Measurements from ENCODE around the gene JAKMIP1.

DNA sequence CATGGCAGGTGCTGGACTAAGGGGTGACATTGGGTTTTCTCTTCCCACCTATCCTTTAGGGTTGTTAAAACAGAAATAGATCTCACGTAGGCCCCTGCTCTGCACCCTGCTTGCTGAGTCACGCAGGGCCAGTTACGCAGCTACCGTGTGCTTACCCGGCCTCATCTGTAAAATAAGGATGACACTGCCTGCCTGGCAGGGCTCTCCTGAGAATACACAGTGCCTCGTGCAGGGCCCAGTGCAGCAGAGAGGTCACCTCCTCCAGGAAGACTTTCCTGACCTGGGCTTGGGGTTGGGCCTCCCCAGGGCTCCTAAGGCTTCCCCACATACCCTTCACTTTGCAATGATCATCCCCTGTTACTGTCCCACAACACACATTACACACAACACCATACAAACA lies 33.6 kb upstream of the JAKMIP1 start:
- TF ChIP-seq, protein P1, sequence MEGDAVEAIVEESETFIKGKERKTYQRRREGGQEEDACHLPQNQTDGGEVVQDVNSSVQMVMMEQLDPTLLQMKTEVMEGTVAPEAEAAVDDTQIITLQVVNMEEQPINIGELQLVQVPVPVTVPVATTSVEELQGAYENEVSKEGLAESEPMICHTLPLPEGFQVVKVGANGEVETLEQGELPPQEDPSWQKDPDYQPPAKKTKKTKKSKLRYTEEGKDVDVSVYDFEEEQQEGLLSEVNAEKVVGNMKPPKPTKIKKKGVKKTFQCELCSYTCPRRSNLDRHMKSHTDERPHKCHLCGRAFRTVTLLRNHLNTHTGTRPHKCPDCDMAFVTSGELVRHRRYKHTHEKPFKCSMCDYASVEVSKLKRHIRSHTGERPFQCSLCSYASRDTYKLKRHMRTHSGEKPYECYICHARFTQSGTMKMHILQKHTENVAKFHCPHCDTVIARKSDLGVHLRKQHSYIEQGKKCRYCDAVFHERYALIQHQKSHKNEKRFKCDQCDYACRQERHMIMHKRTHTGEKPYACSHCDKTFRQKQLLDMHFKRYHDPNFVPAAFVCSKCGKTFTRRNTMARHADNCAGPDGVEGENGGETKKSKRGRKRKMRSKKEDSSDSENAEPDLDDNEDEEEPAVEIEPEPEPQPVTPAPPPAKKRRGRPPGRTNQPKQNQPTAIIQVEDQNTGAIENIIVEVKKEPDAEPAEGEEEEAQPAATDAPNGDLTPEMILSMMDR (IDR thresholded peaks at IDR 0.05; ENCODE audit: poor library complexity, severe bottlenecking) = no peak
- TF ChIP-seq EP300 (conservative IDR thresholded peaks at IDR 0.05; ENCODE audit: poor library complexity, severe bottlenecking) (no peak), MXI1 (conservative IDR thresholded peaks at IDR 0.05; ENCODE audit: poor library complexity, severe bottlenecking) (no peak), RAD21 (conservative IDR thresholded peaks at IDR 0.05) (no peak)
- TF ChIP-seq, protein P2, sequence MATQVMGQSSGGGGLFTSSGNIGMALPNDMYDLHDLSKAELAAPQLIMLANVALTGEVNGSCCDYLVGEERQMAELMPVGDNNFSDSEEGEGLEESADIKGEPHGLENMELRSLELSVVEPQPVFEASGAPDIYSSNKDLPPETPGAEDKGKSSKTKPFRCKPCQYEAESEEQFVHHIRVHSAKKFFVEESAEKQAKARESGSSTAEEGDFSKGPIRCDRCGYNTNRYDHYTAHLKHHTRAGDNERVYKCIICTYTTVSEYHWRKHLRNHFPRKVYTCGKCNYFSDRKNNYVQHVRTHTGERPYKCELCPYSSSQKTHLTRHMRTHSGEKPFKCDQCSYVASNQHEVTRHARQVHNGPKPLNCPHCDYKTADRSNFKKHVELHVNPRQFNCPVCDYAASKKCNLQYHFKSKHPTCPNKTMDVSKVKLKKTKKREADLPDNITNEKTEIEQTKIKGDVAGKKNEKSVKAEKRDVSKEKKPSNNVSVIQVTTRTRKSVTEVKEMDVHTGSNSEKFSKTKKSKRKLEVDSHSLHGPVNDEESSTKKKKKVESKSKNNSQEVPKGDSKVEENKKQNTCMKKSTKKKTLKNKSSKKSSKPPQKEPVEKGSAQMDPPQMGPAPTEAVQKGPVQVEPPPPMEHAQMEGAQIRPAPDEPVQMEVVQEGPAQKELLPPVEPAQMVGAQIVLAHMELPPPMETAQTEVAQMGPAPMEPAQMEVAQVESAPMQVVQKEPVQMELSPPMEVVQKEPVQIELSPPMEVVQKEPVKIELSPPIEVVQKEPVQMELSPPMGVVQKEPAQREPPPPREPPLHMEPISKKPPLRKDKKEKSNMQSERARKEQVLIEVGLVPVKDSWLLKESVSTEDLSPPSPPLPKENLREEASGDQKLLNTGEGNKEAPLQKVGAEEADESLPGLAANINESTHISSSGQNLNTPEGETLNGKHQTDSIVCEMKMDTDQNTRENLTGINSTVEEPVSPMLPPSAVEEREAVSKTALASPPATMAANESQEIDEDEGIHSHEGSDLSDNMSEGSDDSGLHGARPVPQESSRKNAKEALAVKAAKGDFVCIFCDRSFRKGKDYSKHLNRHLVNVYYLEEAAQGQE (IDR thresholded peaks at IDR 0.05; ENCODE audit: borderline replicate concordance) = no peak

Measured in neural cell (in vitro differentiated cells).